ENCODE measurements around the gene SLC27A4.

The SLC27A4 gene

DNA sequence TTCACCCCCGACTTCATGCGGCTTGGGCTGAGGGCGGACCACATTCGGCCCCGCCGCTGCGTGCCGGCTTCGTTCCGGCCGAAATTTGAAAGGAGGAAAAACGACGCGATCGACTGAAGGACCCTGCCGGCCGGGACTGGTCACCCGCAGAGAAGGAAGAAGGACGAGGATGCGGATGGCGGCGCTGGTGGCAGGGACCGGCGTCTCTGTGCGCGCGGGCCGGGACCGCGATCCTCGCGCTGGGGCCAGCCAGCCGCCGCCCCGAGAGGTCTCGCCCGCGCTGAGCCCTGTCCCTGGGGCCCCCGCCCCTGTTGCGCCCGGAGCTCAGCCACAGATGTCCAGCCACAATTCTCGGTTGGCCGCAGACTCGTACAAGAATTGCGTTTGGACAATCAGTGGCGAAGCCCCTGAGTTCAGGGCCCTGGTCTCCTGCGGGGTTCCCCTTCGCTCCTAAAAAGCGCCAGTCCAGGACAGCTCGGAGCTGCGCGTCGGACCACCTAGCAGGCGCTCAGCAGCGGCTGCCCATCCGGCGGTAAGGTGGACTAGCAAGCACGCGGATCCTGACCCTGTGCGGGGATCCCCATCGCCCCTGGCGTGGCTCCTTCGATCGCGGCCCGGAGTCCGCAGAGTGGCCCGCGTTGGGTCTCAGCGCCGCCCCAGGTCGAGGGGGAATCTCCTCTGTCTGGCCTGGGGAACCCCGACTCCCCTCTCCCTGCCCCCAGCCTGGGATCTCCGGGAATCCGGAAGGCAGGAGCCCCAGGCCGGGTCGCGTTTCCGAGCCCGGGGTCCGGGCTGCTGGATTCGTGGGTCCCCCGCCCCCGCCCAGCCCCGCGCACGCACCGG is 52.2 kb downstream of the SLC27A4 start:
- FAIRE-seq, result no peak

DNA sequence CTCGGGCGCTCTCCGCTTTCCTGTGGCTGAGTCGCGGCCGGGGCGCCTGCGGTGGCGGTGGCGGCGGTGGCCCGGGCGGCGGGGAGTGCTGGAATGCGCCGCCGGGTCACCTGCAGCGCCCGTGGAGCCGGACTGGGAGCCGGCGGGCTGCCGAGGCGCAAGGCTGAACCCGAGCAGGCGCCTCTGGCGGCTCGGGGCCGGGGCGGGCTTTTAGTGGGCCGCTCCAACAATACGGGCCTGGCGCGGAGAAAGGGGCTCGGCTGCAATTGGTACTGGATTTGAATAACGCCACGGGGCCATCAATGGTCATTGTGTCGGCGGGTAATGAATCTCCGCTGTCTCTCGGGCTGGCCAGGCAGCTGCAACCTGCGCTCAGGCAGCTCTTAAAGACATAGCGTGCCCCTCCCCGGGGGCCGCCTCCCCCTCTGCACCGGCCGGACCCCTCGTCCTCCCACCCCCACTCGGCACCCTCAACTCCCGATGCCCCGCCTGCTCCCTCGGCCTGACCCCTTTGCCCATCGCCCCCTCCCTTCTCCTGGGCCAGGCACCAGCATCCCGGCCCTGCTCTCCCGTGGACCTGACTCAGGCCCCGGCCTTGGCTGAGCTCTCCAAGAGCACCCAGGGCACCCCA is 52.9 kb downstream of the SLC27A4 start:
- no peak for FAIRE-seq

DNA sequence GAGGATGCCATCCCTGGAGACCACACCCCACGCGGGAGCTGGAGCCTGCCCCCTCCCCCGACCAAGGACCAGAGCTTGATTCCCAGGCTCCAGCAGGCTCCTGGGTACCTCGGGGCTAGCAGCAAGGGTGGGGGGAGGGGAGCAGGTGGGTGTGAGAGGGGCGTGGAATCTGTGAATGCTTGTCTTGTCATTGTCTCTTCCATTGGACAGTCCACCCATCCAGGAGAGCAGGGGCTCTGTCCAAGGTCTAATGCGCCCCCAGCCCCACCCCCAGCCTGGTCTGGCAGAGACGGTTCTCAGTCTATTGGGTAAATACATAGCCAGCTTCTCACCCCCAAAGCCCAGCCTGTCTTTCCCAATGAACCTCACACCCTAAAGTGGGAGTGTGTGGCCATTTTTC is 53.6 kb downstream of the SLC27A4 start:
- FAIRE-seq, result no peak

DNA sequence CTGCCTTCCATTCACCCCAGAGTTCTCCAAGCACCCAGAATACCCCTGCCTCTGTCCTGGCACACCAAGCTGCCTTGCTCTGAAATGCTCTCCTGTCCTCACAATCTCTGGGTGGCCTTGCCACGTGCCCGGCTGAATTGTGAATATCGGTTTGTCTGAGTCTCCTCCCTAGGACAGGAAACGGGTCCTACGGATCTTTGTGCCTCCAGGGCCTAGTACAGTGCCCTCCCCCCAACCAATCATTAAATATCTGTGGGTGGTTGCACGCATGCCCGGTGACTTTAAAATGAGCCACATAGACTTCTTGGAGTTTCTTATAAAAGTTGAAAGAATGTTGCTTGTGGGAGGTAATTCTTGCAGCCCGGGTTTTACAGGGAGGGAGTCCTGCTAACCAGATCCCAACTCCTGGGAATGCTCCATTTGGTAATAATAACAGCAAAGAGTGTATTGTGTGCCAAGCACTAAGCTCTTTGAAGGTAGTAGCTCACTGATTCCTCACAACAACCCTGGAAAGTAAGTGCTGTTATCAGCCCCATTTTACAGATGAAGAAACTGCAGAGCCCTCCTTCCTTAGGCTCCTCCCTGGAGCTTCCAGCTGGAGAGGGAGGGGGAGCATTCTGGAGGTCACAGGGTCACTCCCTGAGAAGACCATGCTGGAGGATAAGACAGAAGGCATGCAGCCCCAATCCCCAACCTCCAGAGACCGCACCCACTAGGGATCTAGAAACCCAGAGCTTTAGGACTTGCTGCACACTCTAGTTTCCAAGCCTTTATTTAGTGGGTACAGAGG is 54.2 kb downstream of the SLC27A4 start:
- no peak for FAIRE-seq

DNA sequence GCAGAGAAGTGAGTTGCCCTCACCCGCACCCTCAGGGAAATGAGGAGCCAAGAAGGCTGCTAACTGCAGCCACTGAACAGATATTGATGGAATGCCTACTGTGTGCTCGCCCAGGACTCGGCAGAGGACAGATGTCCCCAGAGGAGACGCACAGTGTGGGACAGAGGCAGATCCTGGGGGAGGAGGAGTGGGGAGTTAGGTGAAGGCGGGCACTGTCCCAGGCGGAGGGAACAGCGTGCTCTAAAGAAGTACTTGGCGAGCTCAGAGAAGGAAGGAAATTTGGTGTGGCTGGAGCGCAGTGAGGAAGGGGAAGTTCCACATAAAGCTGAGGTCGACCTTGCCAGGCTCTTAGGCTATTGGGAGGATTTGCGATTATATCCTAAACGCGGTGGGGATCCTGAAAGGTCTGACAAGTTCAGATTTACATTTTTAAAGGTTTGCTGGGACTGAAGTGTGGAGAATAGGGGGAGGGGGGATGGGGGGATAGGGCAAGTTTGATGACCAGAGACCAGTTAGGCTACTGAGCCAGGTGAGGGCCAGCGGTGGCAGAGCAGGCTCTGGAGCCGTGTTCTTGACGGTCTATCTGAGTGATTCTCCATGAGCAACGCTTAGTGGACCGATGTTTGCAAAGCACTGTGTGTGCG is 56.8 kb downstream of the SLC27A4 start:
- no peak for FAIRE-seq

DNA sequence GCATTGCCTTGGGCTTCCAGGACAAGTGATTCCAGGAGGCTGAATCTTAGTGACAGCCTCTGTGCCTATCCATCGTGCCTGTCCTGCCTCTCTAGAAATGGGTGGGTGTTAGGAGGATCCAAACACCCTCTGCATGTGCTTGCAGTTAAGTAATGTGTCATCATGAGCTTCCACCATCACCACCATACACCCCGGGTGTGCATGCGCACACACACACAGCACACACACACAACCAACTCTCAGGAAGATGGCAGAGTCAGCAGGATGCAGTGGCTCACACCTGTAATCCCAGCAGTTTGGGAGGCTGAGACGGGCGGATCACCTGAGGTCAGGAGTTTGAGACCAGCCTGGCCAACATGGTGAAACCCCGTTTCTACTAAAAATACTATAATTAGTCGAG is 57.5 kb downstream of the SLC27A4 start:
- no peak for FAIRE-seq

DNA sequence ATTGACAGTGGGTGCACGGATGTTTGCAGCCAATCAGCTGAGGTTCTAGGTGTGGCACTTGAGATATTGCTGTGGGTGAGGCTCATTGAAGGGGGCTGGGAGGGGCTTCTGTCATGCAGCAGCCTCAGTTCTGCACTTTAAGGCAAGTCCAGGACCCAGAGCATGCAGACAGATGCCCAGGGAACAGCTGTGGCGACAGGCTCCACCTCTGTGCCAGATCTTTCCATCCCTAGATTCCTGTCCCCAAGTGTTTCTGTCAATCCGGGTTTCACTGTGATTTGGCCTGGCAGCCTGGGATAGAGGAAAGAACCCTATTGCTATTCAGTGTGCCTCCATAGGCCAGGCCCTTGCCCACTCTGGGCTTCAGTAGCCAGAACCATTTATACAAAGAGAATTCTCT is 59.5 kb downstream of the SLC27A4 start:
- FAIRE-seq, result no peak

DNA sequence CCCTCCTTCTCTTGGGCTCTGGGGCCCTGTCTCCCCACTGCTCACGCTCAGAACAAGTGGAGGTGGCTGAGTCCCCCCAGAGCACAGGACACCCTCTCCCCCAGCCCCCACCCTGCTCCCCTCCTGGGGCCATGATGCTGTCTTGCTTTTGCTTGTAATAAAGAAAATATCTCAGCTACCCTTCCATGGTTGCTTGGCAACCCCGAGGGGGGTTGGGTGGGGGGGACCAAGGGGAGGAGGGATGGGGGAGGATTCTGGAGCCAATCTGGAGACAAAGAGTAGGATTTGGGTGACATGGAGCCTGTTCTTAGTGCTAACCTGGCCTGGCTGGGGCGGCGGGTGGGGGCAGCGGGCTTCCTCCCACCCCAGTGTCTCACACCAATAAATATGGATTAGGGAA is 64.2 kb downstream of the SLC27A4 start:
- no peak for FAIRE-seq

DNA sequence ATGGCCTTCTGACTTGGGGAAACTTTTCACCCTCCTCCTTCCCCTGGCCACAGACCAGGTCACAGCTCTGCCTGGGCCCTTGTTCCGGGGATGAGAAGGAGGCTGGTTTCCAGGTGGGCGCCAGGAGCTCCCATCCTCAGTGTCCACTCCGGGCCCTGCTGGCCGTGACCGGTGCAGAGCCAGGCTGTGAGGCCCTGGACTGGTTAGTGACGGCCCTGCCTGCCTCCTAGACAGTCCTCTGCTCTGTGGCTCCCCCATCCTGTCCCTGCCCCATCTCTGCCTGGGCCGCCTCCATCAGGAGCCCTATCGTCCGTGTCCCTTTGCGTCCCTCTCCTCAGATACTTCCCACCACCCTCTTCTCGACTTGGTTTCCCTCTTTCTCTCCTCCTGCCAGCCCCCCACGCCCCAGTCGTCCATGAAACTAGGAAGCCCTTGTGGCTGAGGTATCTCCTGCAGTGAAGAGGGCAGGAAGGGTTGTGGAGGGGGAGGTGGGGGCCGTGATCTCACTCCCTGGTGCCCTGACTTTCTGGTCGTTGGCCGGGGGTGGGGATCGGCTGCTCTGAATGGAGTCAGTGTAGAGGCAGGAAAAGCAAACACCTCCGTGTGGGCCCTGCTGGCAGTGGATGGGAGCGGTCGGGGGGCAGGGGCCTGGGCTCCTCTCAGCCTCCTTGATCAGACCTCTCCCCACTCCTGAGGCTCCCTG is 64.9 kb downstream of the SLC27A4 start:
- FAIRE-seq, result no peak

DNA sequence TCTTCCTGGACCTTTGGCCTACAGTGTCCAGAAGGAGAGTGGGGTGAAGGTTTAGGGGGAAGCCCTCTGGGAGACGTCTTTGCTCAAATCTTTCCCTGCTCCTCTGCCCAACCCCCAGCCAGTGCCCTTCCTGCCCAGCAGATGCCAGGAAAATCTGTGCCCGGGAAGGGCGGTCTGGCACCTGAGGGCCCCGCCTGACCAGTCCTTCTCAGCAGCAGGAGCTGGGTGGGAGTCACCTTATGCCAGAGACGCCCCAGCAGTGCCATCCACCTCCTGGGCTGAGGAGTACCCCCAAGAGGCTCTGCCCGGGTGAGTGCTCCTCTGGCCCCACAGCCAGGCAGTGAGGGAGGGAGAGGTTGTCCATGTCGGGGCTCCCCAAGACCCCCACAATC is 65.4 kb downstream of the SLC27A4 start:
- FAIRE-seq, result no peak

DNA sequence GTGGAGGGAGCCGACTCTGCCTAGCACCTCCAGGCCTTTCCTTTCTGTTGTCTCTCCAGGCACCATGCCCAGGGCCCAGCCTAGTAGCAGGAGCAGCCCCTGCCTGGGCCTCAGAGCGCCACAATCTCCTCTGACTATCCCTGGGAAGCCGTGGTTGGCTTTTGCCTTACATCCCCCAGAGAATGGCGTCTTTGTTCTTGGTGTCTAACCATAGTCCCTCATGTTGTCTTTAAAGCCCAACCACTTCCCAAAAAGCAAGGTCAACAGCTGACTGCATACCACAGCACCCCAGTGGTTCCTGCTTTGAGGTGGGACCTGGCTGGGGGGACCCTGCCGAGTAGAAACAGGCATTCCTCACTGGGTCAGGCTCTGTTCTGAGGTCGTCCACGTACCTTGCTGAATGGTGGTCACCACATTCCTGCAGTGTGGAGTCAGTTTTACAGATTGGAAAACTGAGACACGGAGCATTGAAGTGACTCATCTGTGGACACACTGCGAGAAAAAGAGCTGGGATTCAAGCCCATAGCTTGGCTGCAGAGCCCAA is 66.6 kb downstream of the SLC27A4 start:
- FAIRE-seq, result no peak

DNA sequence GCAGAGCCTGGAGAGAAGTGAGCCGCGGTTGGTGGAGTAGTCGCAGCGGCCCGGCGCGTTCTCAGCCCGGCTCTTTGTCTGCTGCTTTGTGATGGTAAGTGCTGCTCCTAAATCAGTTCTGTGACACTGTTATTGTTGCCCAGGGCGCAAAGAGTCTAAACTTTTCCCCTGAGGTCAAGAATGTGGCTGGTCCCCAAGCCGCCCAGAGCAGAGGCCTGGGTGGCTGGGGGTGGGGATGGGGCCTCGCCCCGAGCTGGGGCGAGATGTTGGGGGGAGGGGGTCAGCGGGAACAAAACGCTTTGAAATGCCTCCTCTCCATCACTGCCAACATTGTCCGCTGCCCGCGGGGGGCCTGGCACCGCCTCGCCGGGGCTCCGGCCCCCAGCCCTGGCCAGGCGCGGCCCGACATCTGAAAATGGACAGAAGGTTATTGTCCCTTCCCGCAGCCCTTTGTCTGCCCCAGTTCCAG is 68.7 kb downstream of the SLC27A4 start:
- no peak for FAIRE-seq

DNA sequence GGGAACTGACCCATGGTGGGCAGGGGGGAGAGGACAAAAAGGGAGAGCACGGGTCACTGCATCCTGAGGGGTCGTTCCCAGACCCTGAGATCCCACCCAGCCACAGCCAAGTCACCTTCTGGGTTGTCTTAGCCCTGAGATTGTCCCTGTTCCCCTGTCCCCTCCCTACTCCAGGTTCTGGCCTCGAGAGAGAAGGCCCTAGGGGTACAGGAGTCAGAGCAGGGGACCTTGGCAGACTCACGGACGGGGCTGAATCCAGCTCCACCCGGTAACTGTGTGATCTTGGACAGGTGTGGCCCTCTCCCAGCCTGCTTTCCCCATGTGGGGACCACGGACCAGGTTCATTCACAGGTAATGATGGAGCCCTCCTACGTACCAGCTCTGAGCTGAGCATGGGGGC is 69.1 kb downstream of the SLC27A4 start:
- no peak for FAIRE-seq

DNA sequence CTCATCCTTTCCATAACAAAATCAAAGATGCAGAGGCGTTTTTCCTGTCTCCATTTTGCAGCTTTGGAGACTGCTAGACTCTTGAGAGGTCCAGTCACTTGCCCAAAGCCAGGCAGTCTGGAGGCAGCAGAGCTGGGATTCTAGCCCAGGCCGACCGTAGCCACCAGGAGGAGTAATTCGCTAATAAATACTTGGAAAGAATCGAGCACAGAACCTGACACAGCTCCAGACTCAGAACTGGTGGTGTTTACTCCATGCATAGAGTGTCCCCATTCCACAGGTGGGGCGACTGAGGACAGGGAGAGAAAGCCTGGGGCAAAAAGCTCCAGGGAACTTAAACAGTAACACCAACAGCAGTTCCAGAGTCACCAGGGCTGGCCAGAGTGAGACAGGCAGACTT is 69.7 kb downstream of the SLC27A4 start:
- no peak for FAIRE-seq

Measured in colon (tissue), 2 donors.